H1 (cell line): Measurements from ENCODE around the gene DHRS2. TPM values are rescaled to one million over a fixed set of nuclear protein-coding genes. Genes with fewer than 3 reads are reported as not detected.

Source experiments
- CEBPB ChIP-seq: IDR thresholded peaks from 2 replicates; pipeline ENCODE4 v1.6.1; 2012; ENCODE audit warnings: low read depth, low read length
- CTBP2 ChIP-seq: IDR thresholded peaks from 2 replicates; pipeline ENCODE4 v1.7.0; 2011; ENCODE audit warnings: borderline replicate concordance, mild to moderate bottlenecking, moderate library complexity, mixed read lengths, low read length; ENCODE audit not compliant: insufficient read depth, insufficient read length
- HDAC2 ChIP-seq, 2 experiments: fragments of 300-600 bp in 1 of 2; sonication (generic) in 1 of 2; IDR thresholded peaks; 2 replicates each; pipeline ENCODE4 v1.6.1; 2011 to 2012; ENCODE audit warnings: low read depth in 2 of 2, low read length in 2 of 2, mild to moderate bottlenecking in 2 of 2, moderate library complexity in 2 of 2, borderline replicate concordance in 1 of 2, inconsistent platforms in 1 of 2
- NRF1 ChIP-seq: IDR thresholded peaks from 2 replicates; pipeline ENCODE4 v1.6.1; 2011; ENCODE audit warnings: mild to moderate bottlenecking, low read depth, low read length, improper control_type of control experiment
- PHF8 ChIP-seq: fragments of 200-600 bp; sonication (generic); conservative IDR thresholded peaks from 2 replicates; pipeline ENCODE4 v1.7.1; 2012; ENCODE audit warnings: low read depth, mild to moderate bottlenecking, inconsistent platforms, low read length, moderate library complexity
- POLR2A ChIP-seq, 2 experiments: IDR thresholded peaks; 1 replicate in 1 of 2; 2 replicates in 1 of 2; pipeline ENCODE4 v1.6.1; 2011; ENCODE audit warnings: low read depth in 2 of 2, low read length in 2 of 2, mild to moderate bottlenecking in 2 of 2; ENCODE audit errors: control extremely low read depth in 1 of 2
- SP1 ChIP-seq: IDR thresholded peaks from 2 replicates; pipeline ENCODE4 v1.6.1; 2011; ENCODE audit warnings: low read depth, low read length
- TAF7 ChIP-seq: optimal IDR thresholded peaks from 2 replicates; pipeline ENCODE3; 2011; ENCODE audit warnings: low read depth, mild to moderate bottlenecking, inconsistent platforms, low read length, moderate library complexity, borderline replicate concordance
- TBP ChIP-seq: IDR thresholded peaks from 2 replicates; pipeline ENCODE4 v1.6.1; 2011; ENCODE audit warnings: low read depth, low read length, improper control_type of control experiment
- USF2 ChIP-seq: IDR thresholded peaks from 2 replicates; pipeline ENCODE4 v1.6.1; 2011; ENCODE audit warnings: low read length, improper control_type of control experiment
- polyA plus RNA-seq, 7 experiments: library from polyadenylated mRNA; depleted of rRNA in 3 of 7; stranded (reverse) in 5 of 7; unstranded in 2 of 7; fragments of >200 nt in 5 of 7; fragments of 200-250 nt in 2 of 7; gene quantifications; 1 replicate in 5 of 7; 2 replicates in 1 of 7; 4 replicates in 1 of 7; pipeline versions ENCODE4 v1.2.1 to v1.2.3, GENCODE V29; 2011 to 2013; ENCODE audit warnings: missing spikeins in 2 of 7, mixed read lengths in 2 of 7
- total RNA-seq: library from RNA; stranded (reverse); fragmentation: NEBNext Ultra II Directional; extraction: Animal tissue kit (Norgen Biotek cat#: 25700); gene quantifications from 2 replicates; pipeline ENCODE4 v1.2.1, GENCODE V29; 2021

The DHRS2 gene
- total and polyA plus RNA-seq, 2 of the 8 experiments (the other 6 are each of a cell fraction or from before 2014, with no cell fraction given), result 1.1 to 3.5 TPM

DNA sequence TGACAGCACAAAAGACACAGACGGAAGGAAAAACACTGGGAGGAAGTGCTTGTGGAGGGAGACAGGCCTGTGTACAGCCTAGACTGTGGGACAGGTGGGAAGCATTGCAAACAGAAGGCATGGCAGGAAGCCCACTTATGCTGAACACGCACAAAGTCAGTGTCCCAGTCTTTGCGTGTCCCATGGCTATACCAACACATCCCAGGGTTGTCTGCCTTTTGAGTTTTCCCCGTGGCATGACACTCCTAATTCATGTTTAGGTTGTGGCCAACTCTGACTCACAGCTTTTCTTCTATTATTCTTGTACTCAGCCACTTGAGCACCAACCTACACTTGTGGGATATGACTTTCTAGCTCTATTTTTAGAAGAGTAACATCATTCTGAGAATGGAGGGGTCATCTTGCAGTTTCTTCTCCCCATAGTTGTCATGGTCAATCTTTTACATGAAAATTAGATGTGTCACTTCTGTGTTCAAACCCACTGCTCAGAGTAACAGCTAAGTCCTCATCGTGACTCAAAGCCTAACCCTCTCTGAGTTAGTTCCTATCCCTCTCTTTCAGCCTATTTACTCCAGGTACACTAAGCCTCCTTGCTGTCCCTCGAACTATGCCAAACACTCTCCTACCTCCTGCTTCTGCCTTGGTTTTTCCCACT is 30.1 kb upstream of the DHRS2 start (continued):
- TF ChIP-seq PHF8 (no peak), POLR2A (IDR thresholded peaks at IDR 0.05; ENCODE audit: control extremely low read depth in 1 of 2, low read depth in 2 of 2, low read length in 2 of 2) (no peak), HDAC2 (IDR thresholded peaks at IDR 0.05; ENCODE audit: borderline replicate concordance in 1 of 2, low read depth in 2 of 2, low read length in 2 of 2) (no peak), TBP (no peak), SP1 (no peak), NRF1 (no peak), CEBPB (no peak), TAF7 (no peak), USF2 (no peak), CTBP2 (no peak)
